Testis (tissue), 3 donors: Measurements from ENCODE around the gene EEA1. TPM values are rescaled to one million over a fixed set of nuclear protein-coding genes. Genes with fewer than 3 reads are reported as not detected.

Experiments
- DNase-seq: peaks from one replicate; pipeline ENCODE4 v3.0.0-alpha.2; 2019
- H3K27ac ChIP-seq, 2 donors: fragments of 200-600 bp; sonication (generic); one replicate each; pipeline ENCODE4 v1.5.1; 2019
- H3K27me3 ChIP-seq: fragments of 200-600 bp; sonication (generic); one replicate; pipeline ENCODE4 v1.5.1; 2019
- H3K36me3 ChIP-seq: fragments of 200-600 bp; sonication (generic); one replicate; pipeline ENCODE4 v1.5.1; 2017; ENCODE audit warnings: low read depth; ENCODE audit errors: missing control alignments
- H3K4me1 ChIP-seq: fragments of 200-600 bp; sonication (generic); one replicate; pipeline ENCODE4 v1.5.1; 2019
- H3K4me3 ChIP-seq, 2 donors: fragments of 200-600 bp; sonication (generic); one replicate each; pipeline ENCODE4 v1.5.1; 2017 to 2019
- H3K9me3 ChIP-seq: fragments of 200-600 bp; sonication (generic); one replicate; pipeline ENCODE4 v1.5.1; 2017
- POLR2A ChIP-seq: fragments of 450-650 bp; IDR thresholded peaks from one replicate; pipeline ENCODE4 v1.6.1; 2017; ENCODE audit warnings: antibody characterized with exemption, mild to moderate bottlenecking, moderate library complexity
- WGBS, 2 donors: methylation state at CpG; one replicate each; pipeline ENCODE4 v1.1.5; 2018; 5-methylcytosine and 5-hydroxymethylcytosine counted together
- intact Hi-C: fragments of 100-400 bp; cut with DNase I; formaldehyde crosslinking; loops from one replicate; pipeline ENCODE4 v1.15.1; 2023; ENCODE audit warnings: low total_unique reads
- polyA plus RNA-seq: library from polyadenylated mRNA; stranded (reverse); fragments of 350-450 nt; fragmentation: Illumina TruSeq; extraction: RNeasy Lipid Tissue Mini Kit (QIAGEN cat#74804); gene quantifications from one replicate; pipeline ENCODE4 v1.2.3, GENCODE V29; 2014; ENCODE audit warnings: low read depth, low replicate concordance; ENCODE audit not compliant: insufficient read depth
- total RNA-seq, 2 donors: library from RNA; depleted of rRNA; stranded (reverse); fragments of >200 nt; gene quantifications; one replicate each; pipeline ENCODE4 v1.2.3, GENCODE V29; 2016
- TF ChIP-seq, protein P1 (sequence below), 3 experiments: fragments of 450-650 bp in 2 of 3; fragments of 200-600 bp in 1 of 3; sonication (generic) in 1 of 3; IDR thresholded peaks; one replicate each; pipeline ENCODE4 v1.5.1; 2016 to 2019; ENCODE audit warnings: antibody characterized with exemption in 3 of 3, mild to moderate bottlenecking in 2 of 3, moderate library complexity in 1 of 3

EEA1 gene
- total and polyA plus RNA-seq, 3 donors from 2014 or later = 1.8 to 14.9 (median 14.3) TPM

- no peaks in the 10 kb centered on the region for H3K4me1 ChIP-seq
- no peak overlapping the region for H3K27ac ChIP-seq
- no peak overlapping the region for H3K4me3 ChIP-seq
- no peaks in the 10 kb centered on the region for H3K9me3 ChIP-seq
- 76 to 91% methylated on average over 2 of the region's 2 CpGs for WGBS, 2 donors
- H3K36me3 ChIP-seq = no peaks in the 10 kb centered on the region
- peak; percentile 22 for DNase-seq
- intact Hi-C loops = no loop called here
- TF ChIP-seq POLR2A = no peak
- TF ChIP-seq, protein P1, sequence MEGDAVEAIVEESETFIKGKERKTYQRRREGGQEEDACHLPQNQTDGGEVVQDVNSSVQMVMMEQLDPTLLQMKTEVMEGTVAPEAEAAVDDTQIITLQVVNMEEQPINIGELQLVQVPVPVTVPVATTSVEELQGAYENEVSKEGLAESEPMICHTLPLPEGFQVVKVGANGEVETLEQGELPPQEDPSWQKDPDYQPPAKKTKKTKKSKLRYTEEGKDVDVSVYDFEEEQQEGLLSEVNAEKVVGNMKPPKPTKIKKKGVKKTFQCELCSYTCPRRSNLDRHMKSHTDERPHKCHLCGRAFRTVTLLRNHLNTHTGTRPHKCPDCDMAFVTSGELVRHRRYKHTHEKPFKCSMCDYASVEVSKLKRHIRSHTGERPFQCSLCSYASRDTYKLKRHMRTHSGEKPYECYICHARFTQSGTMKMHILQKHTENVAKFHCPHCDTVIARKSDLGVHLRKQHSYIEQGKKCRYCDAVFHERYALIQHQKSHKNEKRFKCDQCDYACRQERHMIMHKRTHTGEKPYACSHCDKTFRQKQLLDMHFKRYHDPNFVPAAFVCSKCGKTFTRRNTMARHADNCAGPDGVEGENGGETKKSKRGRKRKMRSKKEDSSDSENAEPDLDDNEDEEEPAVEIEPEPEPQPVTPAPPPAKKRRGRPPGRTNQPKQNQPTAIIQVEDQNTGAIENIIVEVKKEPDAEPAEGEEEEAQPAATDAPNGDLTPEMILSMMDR (IDR thresholded peaks at IDR 0.05) = no peak
- no peaks in the 10 kb centered on the region for H3K27me3 ChIP-seq
These were observed 43.0 kb downstream of the EEA1 start for GRCh38 chr12:92886131-92886530.

GRCh38 chr12:92879698-92880322 lies 49.3 kb downstream of the EEA1 start:
- H3K27ac ChIP-seq = no peak overlapping the region
- TF ChIP-seq, protein P1 (IDR thresholded peaks at IDR 0.05) = no peak
- TF ChIP-seq POLR2A = no peak

GRCh38 chr12:92877904-92878303 lies 51.2 kb downstream of the EEA1 start:
- Histone ChIP-seq H3K27ac (no peak overlapping the region), H3K36me3 (no peaks in the 10 kb centered on the region), H3K4me3 (no peak overlapping the region), H3K9me3 (no peaks in the 10 kb centered on the region), H3K4me1 (no peaks in the 10 kb centered on the region), H3K27me3 (no peaks in the 10 kb centered on the region)
- TF ChIP-seq, protein P1 (IDR thresholded peaks at IDR 0.05) = no peak
- TF ChIP-seq POLR2A = no peak
- 94 to 97% methylated on average over 1 of the region's 1 CpG for WGBS, 2 donors
- no peak for DNase-seq
- intact Hi-C loops = no loop called here

More at GRCh38 chr12:92879698-92880322, 49.3 kb downstream of the EEA1 start:
- Histone ChIP-seq H3K9me3 (no peaks in the 10 kb centered on the region), H3K4me3 (no peak overlapping the region), H3K4me1 (no peaks in the 10 kb centered on the region), H3K27me3 (no peaks in the 10 kb centered on the region), H3K36me3 (no peaks in the 10 kb centered on the region)
- WGBS, 2 donors = 73 to 83% methylated on average over 2 of the region's 2 CpGs
- intact Hi-C loops = no loop called here
- DNase-seq = no peak

DNA sequence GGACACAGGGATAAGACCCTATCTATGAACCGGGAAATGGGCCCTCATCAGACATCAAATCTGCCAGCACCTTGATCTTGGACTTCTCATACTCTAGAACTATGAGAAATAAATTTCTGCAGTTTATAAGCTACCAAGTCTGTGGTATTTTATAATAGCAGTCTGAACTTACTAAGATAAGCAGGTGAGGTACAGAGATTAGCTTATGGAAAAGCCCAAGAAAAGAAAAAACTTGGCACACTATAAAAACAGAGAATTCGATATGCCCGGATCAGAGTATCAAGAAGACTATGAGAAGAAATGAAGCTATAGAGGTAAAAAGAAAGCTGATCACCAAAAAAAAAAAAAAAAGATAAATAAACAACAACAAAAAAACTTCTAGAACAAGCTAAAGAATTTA lies 52.6 kb downstream of the EEA1 start:
- no peak for DNase-seq
- Histone ChIP-seq H3K4me1 (no peaks in the 10 kb centered on the region), H3K9me3 (no peaks in the 10 kb centered on the region), H3K27ac (no peak overlapping the region), H3K36me3 (no peaks in the 10 kb centered on the region), H3K27me3 (no peaks in the 10 kb centered on the region), H3K4me3 (no peak overlapping the region)
- WGBS, 2 donors = 93 to 96% methylated on average over 3 of the region's 3 CpGs
- intact Hi-C loops = no loop called here
- TF ChIP-seq POLR2A = no peak
- TF ChIP-seq, protein P1 (IDR thresholded peaks at IDR 0.05) = no peak

DNA sequence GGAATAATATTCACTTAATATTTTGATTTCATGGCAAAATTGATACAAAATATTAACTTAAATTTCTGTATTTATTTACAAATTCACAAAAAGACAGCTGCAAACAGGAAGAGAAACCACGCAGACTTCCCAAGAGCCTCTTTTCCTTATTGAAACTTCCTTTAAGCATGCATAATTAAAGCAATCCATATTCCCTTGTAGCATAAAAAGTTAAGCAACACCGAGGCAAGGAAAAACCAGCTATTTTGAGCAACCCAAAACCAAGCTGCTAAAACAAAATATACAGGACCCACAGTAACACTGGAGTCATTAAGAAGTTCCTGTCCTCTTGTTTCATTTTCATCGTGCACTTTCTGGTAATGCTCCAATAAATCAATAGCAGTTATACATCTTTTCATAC lies 58.0 kb downstream of the EEA1 start:
- WGBS, 2 donors = 54 to 66% methylated on average over 3 of the region's 3 CpGs
- TF ChIP-seq, protein P1 (IDR thresholded peaks at IDR 0.05) = no peak
- no peak for TF ChIP-seq POLR2A
- Histone ChIP-seq H3K27me3 (no peaks in the 10 kb centered on the region), H3K27ac (no peak overlapping the region), H3K9me3 (no peaks in the 10 kb centered on the region), H3K4me1 (no peaks in the 10 kb centered on the region), H3K36me3 (no peaks in the 10 kb centered on the region), H3K4me3 (no peak overlapping the region)
- intact Hi-C loops = no loop called here
- no peak for DNase-seq
